ENCODE data around the gene ADTRP.

DNA sequence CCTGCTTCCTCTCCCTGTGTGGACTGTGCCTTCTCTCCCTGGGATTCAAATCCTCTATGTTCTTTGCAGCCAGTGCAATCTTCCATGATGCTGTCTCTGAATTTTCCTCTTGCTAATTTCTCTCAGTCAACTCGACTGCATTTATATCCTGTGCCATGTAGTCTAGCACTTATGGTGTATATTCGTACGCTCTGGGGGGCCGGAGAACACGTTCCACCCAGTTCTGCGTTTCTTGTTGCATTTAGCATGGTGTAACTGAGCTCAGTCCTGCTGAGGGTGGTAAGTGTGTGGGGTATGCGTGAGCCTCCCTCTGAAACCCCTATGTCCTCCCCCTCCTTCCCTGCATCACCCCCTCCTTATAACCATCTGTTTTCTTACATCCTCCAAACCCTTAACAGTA lies 42.0 kb downstream of the ADTRP start:
- TF ChIP-seq, protein P1, sequence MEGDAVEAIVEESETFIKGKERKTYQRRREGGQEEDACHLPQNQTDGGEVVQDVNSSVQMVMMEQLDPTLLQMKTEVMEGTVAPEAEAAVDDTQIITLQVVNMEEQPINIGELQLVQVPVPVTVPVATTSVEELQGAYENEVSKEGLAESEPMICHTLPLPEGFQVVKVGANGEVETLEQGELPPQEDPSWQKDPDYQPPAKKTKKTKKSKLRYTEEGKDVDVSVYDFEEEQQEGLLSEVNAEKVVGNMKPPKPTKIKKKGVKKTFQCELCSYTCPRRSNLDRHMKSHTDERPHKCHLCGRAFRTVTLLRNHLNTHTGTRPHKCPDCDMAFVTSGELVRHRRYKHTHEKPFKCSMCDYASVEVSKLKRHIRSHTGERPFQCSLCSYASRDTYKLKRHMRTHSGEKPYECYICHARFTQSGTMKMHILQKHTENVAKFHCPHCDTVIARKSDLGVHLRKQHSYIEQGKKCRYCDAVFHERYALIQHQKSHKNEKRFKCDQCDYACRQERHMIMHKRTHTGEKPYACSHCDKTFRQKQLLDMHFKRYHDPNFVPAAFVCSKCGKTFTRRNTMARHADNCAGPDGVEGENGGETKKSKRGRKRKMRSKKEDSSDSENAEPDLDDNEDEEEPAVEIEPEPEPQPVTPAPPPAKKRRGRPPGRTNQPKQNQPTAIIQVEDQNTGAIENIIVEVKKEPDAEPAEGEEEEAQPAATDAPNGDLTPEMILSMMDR (IDR thresholded peaks at IDR 0.05) = no peak
- no peak for TF ChIP-seq EZH2 (IDR thresholded peaks at IDR 0.05; ENCODE audit: borderline replicate concordance, insufficient read depth, low read depth, low read length, poor library complexity, severe bottlenecking)

All from B cell (primary cell).